Esophagus squamous epithelium (tissue), 5 donors: ENCODE measurements around the gene ELAPOR2. TPM values are rescaled to one million over a fixed set of nuclear protein-coding genes. Genes with fewer than 3 reads are reported as not detected.

Source experiments
- DNase-seq: peaks from one replicate; lab custom pipeline; 2025; lab: John Stamatoyannopoulos, UW
- H3K27ac ChIP-seq, 4 donors: fragments of 200-600 bp; sonication (generic); one replicate each; pipeline ENCODE4 v1.5.1; 2016 to 2019; ENCODE audit warnings: mild to moderate bottlenecking in 1 of 4
- H3K27me3 ChIP-seq, 4 donors: fragments of 200-600 bp; sonication (generic); 1 replicate in 3 of 4; 2 replicates in 1 of 4; pipeline versions ENCODE4 v1.5.1 to v1.6.0; 2017 to 2021; ENCODE audit warnings: antibody characterized with exemption in 1 of 4
- H3K36me3 ChIP-seq, 3 donors: fragments of 200-600 bp; sonication (generic); one replicate each; pipeline ENCODE4 v1.5.1; 2016 to 2019
- H3K4me1 ChIP-seq, 3 donors: fragments of 200-600 bp; sonication (generic); one replicate each; pipeline ENCODE4 v1.5.1; 2017 to 2019
- H3K4me3 ChIP-seq, 4 donors: fragments of 200-600 bp; sonication (generic); 1 replicate in 3 of 4; 2 replicates in 1 of 4; pipeline ENCODE4 v1.5.1; 2016 to 2019; ENCODE audit warnings: mild to moderate bottlenecking in 2 of 4, moderate library complexity in 1 of 4
- H3K9me3 ChIP-seq, 3 donors: fragments of 200-600 bp; sonication (generic); one replicate each; pipeline ENCODE4 v1.5.1; 2016 to 2019
- POLR2A ChIP-seq, 4 donors: fragments of 450-650 bp; IDR thresholded peaks; one replicate each; pipeline ENCODE4 v1.6.1; 2017; ENCODE audit warnings: antibody characterized with exemption in 4 of 4, mild to moderate bottlenecking in 4 of 4, moderate library complexity in 3 of 4
- WGBS, 2 donors: methylation state at CpG; one replicate each; pipeline ENCODE4 v1.1.5; 2018; 5-methylcytosine and 5-hydroxymethylcytosine counted together
- intact Hi-C: fragments of 100-400 bp; cut with DNase I; formaldehyde crosslinking; loops from one replicate; pipeline ENCODE4 v1.15.0; 2022
- total RNA-seq, 4 donors: library from RNA; depleted of rRNA; stranded (reverse); fragments of >200 nt; gene quantifications; one replicate each; pipeline ENCODE4 v1.1.0, GENCODE V29; 2016
- TF ChIP-seq, protein P1 (sequence below), 6 experiments: fragments of 450-650 bp in 4 of 6; fragments of 200-600 bp in 2 of 6; sonication (generic) in 2 of 6; IDR thresholded peaks; one replicate each; pipeline ENCODE4 v1.5.1; 2016 to 2019; ENCODE audit warnings: antibody characterized with exemption in 6 of 6, mild to moderate bottlenecking in 4 of 6, moderate library complexity in 4 of 6
- donor health status: DM: yes; HTN: yes; CAD: no.

The ELAPOR2 gene, protein sequence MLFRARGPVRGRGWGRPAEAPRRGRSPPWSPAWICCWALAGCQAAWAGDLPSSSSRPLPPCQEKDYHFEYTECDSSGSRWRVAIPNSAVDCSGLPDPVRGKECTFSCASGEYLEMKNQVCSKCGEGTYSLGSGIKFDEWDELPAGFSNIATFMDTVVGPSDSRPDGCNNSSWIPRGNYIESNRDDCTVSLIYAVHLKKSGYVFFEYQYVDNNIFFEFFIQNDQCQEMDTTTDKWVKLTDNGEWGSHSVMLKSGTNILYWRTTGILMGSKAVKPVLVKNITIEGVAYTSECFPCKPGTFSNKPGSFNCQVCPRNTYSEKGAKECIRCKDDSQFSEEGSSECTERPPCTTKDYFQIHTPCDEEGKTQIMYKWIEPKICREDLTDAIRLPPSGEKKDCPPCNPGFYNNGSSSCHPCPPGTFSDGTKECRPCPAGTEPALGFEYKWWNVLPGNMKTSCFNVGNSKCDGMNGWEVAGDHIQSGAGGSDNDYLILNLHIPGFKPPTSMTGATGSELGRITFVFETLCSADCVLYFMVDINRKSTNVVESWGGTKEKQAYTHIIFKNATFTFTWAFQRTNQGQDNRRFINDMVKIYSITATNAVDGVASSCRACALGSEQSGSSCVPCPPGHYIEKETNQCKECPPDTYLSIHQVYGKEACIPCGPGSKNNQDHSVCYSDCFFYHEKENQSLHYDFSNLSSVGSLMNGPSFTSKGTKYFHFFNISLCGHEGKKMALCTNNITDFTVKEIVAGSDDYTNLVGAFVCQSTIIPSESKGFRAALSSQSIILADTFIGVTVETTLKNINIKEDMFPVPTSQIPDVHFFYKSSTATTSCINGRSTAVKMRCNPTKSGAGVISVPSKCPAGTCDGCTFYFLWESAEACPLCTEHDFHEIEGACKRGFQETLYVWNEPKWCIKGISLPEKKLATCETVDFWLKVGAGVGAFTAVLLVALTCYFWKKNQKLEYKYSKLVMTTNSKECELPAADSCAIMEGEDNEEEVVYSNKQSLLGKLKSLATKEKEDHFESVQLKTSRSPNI
- 10 to 100 TPM in 1 of 4 donors, 1 to 10 TPM in 2, under 1 TPM in 1; 0.45 to 10.9 (median 3.3) TPM for total RNA-seq

DNA sequence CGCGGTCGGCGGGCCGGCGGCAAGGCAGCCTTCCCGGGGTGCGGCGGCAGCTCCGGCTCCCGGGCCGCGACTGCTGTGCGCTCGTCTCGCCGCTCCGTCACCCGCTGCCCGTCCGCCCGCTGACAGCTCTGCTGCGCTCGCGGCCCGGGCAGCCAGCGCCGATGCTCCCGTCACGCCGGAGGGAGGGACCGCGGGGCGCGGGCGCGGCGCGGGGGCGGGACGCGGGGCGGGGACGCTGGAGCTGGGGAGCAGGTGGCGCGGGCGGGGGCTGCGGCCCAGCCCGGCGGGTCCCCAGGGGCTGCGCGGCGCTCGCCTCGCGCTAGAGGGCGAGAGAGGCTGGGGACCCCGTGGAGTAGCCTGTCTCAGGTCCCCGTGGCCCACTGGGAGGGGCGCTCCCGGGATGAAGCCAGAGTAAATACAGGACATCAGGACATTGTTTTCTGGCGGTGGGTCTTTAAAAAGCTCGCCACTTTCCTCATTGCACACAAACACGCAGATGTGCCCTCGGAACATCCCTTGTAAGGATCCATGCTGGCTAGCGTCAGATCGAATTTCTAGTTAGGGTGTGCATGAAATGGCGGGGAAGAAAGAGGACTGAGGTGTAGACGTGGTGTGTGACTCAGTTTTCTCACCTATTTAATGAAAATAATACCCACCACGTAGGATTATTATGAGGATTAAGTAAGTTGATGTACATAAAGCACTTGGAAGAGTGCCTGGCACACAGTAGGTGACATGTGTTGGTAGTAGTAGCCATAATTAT lies at the start of gene ELAPOR2:
ELAPOR2 (minus strand) TSS at position 130 of the 763 bp plus-strand sequence. CDS start 141 bp downstream, outside the sequence.
- Histone ChIP-seq H3K4me1 (peaks cover 6 to 18% (median 8%) of the 10 kb centered on the region in 3 donors), H3K36me3 (no peaks in the 10 kb centered on the region), H3K27ac (peak within 1 kb of the TSS in 3 of 4 donors; percentile 58 to 81 (median 78)), H3K9me3 (no peaks in the 10 kb centered on the region), H3K4me3 (peak within 1 kb of the TSS; percentile 56 to 81 (median 60)), H3K27me3 (peaks cover 0 to 13% (median 0%) of the 10 kb centered on the region in 4 donors)
- intact Hi-C loops, result no loop called here
- DNase-seq, result peak; percentile 6
- 2 to 4% methylated on average over 9 to 24 of the region's 70 CpGs for WGBS, 2 donors
- TF ChIP-seq POLR2A (IDR thresholded peaks at IDR 0.05), result peak in 2 of 4 donors; percentile 36 to 48
- TF ChIP-seq, protein P1, sequence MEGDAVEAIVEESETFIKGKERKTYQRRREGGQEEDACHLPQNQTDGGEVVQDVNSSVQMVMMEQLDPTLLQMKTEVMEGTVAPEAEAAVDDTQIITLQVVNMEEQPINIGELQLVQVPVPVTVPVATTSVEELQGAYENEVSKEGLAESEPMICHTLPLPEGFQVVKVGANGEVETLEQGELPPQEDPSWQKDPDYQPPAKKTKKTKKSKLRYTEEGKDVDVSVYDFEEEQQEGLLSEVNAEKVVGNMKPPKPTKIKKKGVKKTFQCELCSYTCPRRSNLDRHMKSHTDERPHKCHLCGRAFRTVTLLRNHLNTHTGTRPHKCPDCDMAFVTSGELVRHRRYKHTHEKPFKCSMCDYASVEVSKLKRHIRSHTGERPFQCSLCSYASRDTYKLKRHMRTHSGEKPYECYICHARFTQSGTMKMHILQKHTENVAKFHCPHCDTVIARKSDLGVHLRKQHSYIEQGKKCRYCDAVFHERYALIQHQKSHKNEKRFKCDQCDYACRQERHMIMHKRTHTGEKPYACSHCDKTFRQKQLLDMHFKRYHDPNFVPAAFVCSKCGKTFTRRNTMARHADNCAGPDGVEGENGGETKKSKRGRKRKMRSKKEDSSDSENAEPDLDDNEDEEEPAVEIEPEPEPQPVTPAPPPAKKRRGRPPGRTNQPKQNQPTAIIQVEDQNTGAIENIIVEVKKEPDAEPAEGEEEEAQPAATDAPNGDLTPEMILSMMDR (IDR thresholded peaks at IDR 0.05), result peak; percentile 12 to 32 (median 22)

DNA sequence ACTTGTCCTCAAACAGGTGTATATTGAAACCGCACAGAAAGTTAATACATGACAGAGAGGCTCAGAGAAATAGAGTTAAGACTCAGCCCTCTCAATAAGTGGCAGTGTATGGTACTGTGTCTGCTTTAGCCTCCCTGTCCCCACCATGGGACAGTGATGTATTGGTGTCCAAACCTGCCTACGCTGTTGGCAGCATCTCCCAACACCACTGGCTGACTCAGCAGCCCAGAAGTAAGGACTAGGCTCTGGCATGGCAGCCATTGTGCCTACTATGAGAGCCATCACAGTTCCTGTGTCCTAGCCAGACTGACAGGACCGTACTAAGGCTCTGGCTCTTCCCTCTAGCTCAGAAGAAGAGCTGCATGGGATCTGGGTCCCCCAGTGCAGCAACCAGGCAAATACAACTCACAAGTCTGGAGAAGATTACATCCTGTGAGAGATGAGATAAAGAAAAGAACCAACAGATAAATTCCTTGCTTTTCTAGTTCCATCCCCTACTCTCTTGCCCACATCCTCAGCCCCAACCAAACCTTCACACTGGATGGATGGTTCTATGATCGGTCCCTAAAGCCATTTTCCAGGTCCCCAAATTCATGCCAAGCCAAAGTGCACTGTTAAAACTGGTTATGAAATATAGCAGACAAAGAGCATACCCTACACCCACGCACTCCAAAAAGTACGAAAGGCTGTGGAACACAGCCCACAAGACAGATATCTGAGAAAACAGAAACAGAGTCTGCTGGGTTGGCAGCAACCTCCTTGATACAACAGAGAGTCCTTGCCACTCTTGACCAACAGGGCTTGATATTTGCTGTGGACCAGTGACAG lies 48.7 kb upstream of the ELAPOR2 start:
- no peak for DNase-seq
- Histone ChIP-seq H3K36me3 (no peaks in the 10 kb centered on the region), H3K4me1 (no peaks in the 10 kb centered on the region), H3K4me3 (no peak overlapping the region), H3K27me3 (no peaks in the 10 kb centered on the region), H3K27ac (no peak overlapping the region), H3K9me3 (no peaks in the 10 kb centered on the region)
- intact Hi-C loops, result no loop called here
- TF ChIP-seq, protein P1 (IDR thresholded peaks at IDR 0.05), result no peak
- TF ChIP-seq POLR2A (IDR thresholded peaks at IDR 0.05), result no peak
- WGBS, 2 donors, result 76 to 87% methylated on average over 5 to 6 of the region's 6 CpGs

DNA sequence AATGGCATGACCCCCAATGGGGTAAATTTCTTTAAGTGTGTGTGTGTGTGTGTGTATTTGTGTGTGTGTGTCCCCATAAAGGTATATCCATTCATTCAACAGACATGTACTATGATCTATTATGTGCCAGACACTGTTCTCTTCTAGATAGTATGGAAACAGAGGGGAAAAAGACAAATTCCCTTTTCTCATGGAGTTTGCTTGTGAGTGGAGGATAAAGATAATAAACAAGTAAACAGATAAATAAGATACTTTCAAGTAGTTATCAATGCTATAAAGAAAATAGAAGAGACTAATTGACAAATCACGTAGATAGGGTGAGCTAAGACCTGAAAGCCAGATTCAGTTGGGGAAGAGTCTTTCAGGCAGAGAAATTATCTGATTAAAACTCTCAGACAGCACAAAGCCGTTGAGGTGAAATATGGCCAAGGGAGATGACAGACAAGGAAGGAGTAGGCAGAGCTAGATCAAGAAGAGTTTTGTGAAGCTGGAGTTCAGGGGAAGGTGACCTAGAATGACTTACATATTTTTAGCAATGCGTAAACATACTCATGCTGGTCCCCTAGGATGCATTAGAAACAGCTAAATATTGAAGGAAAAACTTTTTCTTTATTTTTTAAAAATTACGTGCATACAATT lies 47.6 kb upstream of the ELAPOR2 start:
- Histone ChIP-seq H3K4me3 (no peak overlapping the region), H3K36me3 (no peaks in the 10 kb centered on the region), H3K9me3 (no peaks in the 10 kb centered on the region), H3K27me3 (no peaks in the 10 kb centered on the region), H3K27ac (no peak overlapping the region), H3K4me1 (no peaks in the 10 kb centered on the region)
- 67 to 70% methylated on average over 4 of the region's 4 CpGs for WGBS, 2 donors
- no peak for DNase-seq
- intact Hi-C loops, result no loop called here
- TF ChIP-seq, protein P1 (IDR thresholded peaks at IDR 0.05), result no peak
- TF ChIP-seq POLR2A (IDR thresholded peaks at IDR 0.05), result no peak

DNA sequence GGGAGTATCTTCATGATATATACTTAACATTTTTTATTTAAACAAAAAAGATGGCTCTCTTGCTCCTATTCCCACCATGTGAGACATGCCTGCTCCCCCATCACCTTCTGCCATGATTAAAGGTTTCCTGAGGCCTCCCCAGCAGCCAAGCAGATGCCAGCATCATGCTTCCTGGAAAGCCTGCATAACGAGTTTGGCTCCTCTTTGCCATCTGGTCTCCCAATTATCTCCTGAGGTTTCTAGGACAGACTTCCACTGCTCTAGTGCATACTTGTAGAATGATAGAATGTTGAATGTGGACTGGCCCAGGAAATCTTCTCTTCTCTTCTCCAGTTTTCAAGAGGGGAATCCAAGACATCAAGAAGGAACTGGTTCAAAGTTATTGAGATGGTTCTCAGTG lies 45.9 kb upstream of the ELAPOR2 start:
- intact Hi-C loops, result no loop called here
- Histone ChIP-seq H3K27ac (no peak overlapping the region), H3K4me1 (no peaks in the 10 kb centered on the region), H3K9me3 (no peaks in the 10 kb centered on the region), H3K27me3 (no peaks in the 10 kb centered on the region), H3K4me3 (no peak overlapping the region), H3K36me3 (no peaks in the 10 kb centered on the region)
- WGBS, 2 donors, result 47 to 67% methylated on average over 1 of the region's 1 CpG
- TF ChIP-seq, protein P1 (IDR thresholded peaks at IDR 0.05), result no peak
- TF ChIP-seq POLR2A (IDR thresholded peaks at IDR 0.05), result no peak
- no peak for DNase-seq
